Astrocyte (in vitro differentiated cells and primary cell): Measurements from ENCODE around the gene DOP1A.

Experiments used
- EZH2 ChIP-seq: IDR thresholded peaks from 2 replicates; pipeline ENCODE4 v1.6.1; 2012; ENCODE audit warnings: mild to moderate bottlenecking, low read length, inconsistent platforms; ENCODE audit not compliant: insufficient read depth
- TF ChIP-seq, protein P1 (sequence below): IDR thresholded peaks from 2 replicates; pipeline ENCODE4 v1.5.1; 2011; ENCODE audit warnings: low read depth, mild to moderate bottlenecking, inconsistent platforms, low read length, moderate library complexity; ENCODE audit not compliant: insufficient read depth

DNA sequence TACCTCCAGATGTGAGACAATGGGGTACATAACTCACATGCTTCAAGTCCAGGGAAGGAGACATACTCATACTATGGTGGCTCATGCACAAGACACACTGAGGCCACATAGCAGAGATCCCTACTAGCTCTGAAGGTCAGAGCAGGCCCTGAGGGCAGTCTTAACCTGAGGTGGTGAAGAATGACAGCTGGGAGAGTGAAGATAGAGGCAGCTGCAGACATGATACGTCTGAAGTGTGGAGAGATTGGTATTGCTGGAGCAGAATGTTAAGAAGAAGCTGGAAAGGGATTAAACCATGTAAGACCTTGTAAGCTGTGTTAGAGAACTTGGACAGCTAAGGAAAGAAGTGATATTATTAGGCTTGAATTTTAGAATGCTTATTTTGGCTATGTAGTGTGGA lies 92.7 kb downstream of the DOP1A start:
- TF ChIP-seq, protein P1, sequence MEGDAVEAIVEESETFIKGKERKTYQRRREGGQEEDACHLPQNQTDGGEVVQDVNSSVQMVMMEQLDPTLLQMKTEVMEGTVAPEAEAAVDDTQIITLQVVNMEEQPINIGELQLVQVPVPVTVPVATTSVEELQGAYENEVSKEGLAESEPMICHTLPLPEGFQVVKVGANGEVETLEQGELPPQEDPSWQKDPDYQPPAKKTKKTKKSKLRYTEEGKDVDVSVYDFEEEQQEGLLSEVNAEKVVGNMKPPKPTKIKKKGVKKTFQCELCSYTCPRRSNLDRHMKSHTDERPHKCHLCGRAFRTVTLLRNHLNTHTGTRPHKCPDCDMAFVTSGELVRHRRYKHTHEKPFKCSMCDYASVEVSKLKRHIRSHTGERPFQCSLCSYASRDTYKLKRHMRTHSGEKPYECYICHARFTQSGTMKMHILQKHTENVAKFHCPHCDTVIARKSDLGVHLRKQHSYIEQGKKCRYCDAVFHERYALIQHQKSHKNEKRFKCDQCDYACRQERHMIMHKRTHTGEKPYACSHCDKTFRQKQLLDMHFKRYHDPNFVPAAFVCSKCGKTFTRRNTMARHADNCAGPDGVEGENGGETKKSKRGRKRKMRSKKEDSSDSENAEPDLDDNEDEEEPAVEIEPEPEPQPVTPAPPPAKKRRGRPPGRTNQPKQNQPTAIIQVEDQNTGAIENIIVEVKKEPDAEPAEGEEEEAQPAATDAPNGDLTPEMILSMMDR = no peak
- no peak for TF ChIP-seq EZH2
